Upper lobe of left lung (tissue), 4 donors: ENCODE measurements around the gene MOXD1.

Experiments used
- CTCF ChIP-seq, 6 experiments: fragments of 450-650 bp in 4 of 6; fragments of 200-600 bp in 2 of 6; sonication (generic) in 2 of 6; IDR thresholded peaks; one replicate each; pipeline ENCODE4 v1.5.1; 2016 to 2019; ENCODE audit warnings: antibody characterized with exemption in 6 of 6
- EP300 ChIP-seq, 4 donors: sonication (generic); formaldehyde crosslinking; IDR thresholded peaks; one replicate each; pipeline ENCODE4 v1.5.1; 2017; ENCODE audit warnings: antibody characterized with exemption in 4 of 4, control low read depth in 2 of 4
- POLR2A ChIP-seq, 4 donors: fragments of 450-650 bp; IDR thresholded peaks; one replicate each; pipeline ENCODE4 v1.5.1; 2016 to 2017; ENCODE audit warnings: antibody characterized with exemption in 4 of 4, mild to moderate bottlenecking in 2 of 4
- POLR2AphosphoS5 ChIP-seq, 2 donors: sonication (generic); formaldehyde crosslinking; IDR thresholded peaks; one replicate each; pipeline ENCODE4 v1.5.1; 2017; ENCODE audit warnings: antibody characterized with exemption in 2 of 2

GRCh38 chr6:132253211-132253610 lies 148.1 kb downstream of the MOXD1 start:
- no peak for TF ChIP-seq CTCF (IDR thresholded peaks at IDR 0.05)
- TF ChIP-seq POLR2A (IDR thresholded peaks at IDR 0.05), result no peak
- no peak for TF ChIP-seq EP300 (IDR thresholded peaks at IDR 0.05)
- TF ChIP-seq POLR2AphosphoS5 (IDR thresholded peaks at IDR 0.05), result no peak
